Erythroblast (primary cell): ENCODE results near the gene SLC38A9.

Experiments used
- GATA1 ChIP-seq: IDR thresholded peaks from 2 replicates; pipeline ENCODE4 v1.6.1; 2011; ENCODE audit warnings: low read depth, mild to moderate bottlenecking, control low read depth, low read length, moderate library complexity
- POLR2A ChIP-seq: IDR thresholded peaks from 2 replicates; pipeline ENCODE4 v1.6.1; 2011; ENCODE audit warnings: mild to moderate bottlenecking, low read length

- TF ChIP-seq POLR2A (no peak), GATA1 (no peak)
These were observed 38.4 kb upstream of the SLC38A9 start for GRCh38 chr5:55750499-55750898.
